HL-60 (cell line): ENCODE data around the gene CACYBP.

Source experiments
- CTCF ChIP-seq: IDR thresholded peaks from one replicate; pipeline ENCODE4 v1.5.1; 2011; ENCODE audit warnings: low read length, control low read depth, inconsistent platforms; ENCODE audit not compliant: insufficient read depth
- GABPA ChIP-seq: IDR thresholded peaks from 2 replicates; pipeline ENCODE4 v1.6.1; 2012; ENCODE audit warnings: low read depth
- POLR2AphosphoS5 ChIP-seq: IDR thresholded peaks from 2 replicates; pipeline ENCODE4 v1.6.1; 2012; ENCODE audit warnings: low read depth
- REST ChIP-seq: IDR thresholded peaks from 2 replicates; pipeline ENCODE4 v1.6.1; 2012; ENCODE audit warnings: low read depth; ENCODE audit not compliant: insufficient replicate concordance
- SPI1 ChIP-seq: IDR thresholded peaks from 2 replicates; pipeline ENCODE4 v1.6.1; 2012; ENCODE audit warnings: low read depth, mild to moderate bottlenecking, borderline replicate concordance

GRCh38 chr1:174971466-174971865, 28.3 kb upstream of the CACYBP start:
- TF ChIP-seq CTCF (no peak), REST (no peak), POLR2AphosphoS5 (no peak), GABPA (no peak), SPI1 (no peak)
